NOMO-1 treated with DMSO at 0.1 percent for 48 hours (cell line): ENCODE data around the gene NOXA1.
"Not testable (repeated sequence)": the region's sequence is repeated elsewhere in the genome, so short reads cannot be mapped to it uniquely, and the experiment has no call there.

Experiments
- DNase-seq: peaks from one replicate; lab custom pipeline; 2025; ENCODE audit not compliant: unreplicated experiment; lab: John Stamatoyannopoulos, UW

NOXA1 gene

DNA sequence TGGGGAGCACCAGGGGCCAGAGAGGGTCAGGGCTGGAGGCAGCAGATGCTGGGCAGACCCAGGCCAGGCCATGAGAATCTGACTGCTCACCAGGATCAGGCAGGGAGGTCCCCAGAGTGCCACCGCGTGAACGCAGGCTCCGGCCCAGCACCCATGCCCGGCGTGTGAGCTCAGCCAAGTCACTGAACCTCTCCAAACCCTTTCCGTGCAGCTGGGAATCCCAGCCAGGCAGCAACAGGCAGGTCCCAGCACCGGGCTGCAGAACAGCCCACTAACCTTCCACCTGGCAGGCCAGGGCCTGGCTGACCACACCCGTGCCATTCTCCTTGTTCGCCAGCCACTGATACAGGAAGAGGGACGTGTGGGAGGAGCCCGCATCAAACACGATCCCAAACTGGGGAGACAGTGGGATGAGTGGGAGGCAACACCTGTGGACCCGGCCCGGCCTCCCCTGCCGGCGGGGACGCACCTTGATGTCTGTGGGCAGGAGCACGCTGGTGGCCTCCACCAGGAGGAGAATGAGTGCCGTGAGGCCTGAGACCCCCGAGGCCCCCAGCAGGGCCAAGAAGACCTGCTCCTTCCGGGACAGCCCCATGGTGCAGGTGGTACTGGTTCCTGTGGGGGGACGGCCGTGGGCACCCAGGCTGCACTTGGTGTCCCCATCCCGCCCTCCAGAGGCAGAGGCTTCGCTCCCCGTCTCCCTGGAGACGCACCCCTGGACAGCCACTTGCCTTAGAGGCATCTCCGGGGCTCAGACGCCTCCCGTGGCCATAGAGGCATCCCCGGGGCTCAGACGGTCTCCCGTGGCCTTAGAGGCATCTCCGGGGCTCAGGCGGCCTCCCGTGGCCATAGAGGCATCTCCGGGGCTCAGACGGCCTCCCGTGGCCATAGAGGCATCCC, 14.7 kb downstream of the NOXA1 start:
- no peak for DNase-seq

DNA sequence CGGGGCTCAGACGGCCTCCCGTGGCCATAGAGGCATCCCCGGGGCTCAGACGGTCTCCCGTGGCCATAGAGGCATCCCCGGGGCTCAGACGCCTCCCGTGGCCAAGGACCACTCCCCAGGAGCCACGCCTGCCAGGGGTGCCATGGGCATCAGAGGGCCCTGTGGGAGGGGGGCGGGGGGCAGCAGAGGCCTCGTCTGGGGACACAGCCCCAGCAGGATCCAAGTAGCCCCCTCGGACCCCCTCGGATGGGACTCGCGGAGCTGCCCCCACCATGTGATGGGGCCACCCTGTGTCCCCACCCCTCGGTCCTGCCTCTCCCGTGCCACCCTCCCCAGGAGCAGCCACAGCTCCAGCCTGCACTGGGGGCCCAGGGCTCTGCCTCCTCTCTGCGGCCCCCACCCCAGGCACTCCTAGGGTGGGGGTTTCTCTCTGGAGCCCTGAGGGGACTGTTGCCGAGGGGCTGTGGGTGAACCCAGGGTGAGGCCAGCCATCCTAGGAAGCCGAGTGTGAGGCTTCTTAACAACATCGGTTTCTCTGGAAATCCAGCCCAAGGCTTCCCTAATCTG, 15.5 kb downstream of the NOXA1 start:
- no peak for DNase-seq

DNA sequence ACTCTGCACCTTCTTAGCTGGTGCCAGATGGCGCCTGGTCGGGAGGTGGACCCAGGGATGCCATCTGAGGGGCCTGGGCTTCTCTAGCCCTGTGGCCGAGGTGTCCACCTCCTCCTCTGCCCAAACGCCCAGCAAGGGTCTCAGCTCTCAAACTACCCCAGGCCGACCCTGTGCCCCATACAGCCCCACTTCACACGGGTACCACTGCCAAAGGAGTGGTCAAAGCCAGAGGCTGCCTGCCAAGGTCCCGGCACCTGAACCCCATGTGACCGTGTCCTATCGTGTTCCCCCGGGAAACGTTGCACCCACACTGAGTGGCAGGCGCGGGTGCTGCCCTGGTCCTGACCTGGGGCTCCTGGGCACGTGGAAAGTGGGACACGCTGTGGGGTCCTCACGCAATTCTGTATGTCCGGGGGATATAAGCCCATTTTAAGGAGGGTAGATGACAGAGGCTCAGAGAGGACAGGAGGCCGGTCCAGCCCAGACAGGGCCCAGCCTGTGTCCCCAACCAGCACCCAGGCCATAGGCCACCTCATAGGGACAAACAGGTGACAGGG, 16.0 kb downstream of the NOXA1 start:
- DNase-seq, result no peak

DNA sequence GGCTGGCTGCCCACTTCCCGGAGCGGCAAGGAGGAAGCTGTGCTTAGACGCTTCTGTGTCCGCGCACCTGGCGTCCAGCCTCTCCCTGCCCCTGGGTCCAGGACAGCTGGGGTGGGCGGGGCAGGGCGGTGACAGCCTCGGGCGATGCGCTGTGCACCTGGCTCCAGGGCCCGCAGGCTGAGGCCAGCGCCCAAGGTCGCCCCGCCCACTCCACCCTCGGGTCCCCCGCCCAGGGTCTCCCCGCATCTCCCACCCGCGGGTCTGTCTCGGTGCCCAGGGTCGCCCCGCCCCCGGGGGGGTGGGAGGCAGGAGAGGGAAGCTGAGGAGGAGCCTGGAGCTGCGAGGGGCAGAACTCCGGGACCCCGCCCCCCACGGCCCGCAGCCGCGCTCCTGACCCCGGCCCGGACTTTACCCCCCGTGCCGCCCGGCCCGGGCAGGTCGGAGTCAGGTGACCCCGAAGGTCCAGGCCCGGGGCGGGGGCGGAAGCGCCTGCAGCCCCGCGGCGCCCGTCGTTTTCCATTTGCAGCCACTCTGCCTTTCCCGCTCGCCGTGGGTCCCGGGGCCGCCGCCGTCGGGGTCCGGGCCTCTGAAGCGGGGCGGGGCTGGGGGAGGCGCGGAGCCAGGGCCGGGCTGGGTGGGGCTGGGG, 18.2 kb downstream of the NOXA1 start, which contains the start of gene ENTPD8:
Gene ENTPD8, minus strand, starts transcription at position 69 of the 646 bp plus-strand sequence. CDS start 3,072 bp downstream, outside the sequence.
- peak; percentile 27 for DNase-seq

DNA sequence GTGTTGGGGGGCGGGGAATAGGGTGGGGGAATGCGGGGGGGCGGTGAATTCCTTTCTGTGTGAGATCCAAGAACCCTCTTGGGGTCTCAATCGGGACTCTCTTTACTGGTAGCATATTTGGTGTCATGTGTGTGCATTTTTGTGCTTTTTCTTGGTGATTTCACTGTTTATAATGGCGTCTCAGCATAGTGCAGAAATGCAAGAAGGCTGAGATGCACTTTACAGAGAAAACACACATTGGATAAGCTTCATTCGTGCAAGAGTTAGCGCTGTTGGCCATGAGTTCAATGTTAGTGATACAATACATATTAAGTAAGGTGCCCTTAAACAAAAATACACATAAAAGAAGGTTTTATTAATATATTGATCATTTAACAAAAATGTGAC, 18.7 kb downstream of the NOXA1 start:
- DNase-seq, result no peak

DNA sequence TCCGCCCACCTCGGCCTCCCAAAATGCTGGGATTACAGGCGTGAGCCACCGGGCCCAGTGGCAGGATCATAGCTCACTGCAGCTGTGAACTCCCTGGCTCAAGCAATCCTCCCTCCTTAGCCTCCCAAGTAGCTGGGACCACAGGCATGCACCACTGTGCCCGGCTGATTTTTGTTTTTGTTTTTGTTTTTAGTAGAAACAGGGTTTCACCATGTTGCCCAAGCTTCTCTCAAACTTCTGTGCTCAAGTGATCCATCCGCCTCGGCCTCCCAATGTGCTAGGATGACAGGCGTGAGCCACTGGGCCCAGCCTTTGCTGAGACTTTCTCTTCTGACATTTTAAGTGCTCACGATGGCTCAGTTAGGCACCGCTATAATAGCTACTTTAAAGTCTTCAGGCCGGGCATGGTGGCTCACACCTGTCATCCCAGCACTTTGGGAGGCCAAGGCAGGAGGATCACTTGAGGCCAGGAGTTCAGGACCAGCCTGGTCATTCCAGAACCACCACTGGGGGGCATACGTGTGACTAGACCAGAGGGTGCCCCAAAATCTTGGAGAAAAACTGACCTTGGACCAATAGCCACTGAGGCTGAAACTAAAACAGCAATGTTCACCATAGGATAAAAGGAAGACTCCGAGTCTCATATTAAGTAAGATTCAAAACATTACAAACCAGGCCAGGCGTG, 21.1 kb downstream of the NOXA1 start:
- DNase-seq, result no peak

DNA sequence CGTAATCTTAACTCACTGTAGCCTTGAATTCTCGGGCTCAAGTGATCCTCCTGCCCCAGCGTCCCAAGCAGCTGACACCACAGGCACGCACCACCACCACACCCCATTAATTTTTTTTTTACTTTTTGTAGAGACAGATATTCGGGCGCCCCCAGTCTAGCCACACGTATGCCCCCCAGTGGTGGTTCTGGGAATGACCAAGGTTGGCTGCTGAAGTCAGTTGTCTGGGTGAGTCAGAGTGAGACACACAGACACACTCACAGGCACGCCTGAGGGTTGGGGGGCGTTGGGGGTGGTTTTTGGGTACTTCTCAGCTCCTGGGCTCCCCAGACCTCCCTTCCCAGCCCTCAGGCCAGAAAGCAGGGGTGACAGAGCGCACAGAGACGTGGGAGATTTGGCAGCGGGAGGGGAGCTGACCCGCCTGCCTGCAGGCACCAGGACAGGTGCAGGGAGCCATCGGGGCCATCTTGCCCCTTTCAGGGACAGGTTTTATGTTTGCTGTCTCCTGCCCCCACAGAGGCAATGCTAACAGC, 22.1 kb downstream of the NOXA1 start:
- peak; percentile 77 for DNase-seq

DNA sequence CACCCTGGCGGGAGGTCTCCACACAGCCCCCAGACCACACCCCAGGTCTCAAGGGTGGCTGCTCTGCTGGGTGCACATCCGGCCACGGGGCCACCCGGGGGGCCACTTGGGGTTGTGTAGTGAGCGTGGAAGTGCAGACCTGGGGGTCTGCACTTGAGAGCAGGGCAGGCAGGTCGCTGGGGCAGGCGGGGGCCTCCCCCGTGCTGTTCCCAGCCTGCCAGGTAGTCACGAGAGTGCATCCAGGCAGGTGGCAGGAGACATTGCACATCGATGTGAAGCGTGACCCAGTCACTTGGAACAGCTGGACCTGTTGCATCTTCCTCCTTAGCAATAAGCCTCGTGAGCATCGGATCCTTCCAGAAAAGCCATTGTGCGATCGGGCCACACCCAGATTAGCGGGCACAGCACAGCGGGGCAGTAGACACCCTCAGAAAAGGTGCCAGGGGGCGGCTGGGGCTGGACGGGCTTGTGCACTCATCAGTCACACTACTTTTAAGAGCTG, 22.8 kb downstream of the NOXA1 start:
- DNase-seq, result no peak

DNA sequence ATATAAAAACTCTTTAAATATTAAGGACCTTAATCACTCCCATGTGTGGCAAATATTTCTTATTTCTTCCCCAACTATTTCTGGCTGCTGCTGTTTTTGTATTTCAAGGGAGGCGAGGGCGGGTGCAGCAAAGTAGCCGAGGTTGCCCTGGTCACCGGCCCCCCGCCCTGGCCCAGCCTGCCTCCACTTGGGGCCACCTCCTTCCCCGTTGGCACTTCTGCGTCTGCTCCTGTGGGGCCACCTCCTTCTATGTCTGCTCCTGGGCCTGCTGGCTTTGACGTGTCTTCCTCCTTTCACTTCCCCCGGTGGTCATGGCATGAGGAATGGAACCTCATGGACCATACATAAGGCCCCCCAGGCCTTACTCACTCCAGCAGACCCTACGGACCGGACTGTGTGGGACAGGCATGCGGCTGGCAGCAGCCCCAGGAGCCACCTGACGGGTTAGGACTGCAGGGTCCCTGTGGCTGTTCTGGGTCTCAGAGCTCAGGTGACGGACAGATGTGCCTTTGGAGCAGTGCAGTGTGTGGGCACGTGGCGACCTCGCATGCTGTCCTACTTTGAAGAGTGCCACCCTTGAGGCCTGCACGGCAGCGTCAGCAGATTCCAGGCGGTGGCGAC, 23.8 kb downstream of the NOXA1 start:
- peak; percentile 85 for DNase-seq

DNA sequence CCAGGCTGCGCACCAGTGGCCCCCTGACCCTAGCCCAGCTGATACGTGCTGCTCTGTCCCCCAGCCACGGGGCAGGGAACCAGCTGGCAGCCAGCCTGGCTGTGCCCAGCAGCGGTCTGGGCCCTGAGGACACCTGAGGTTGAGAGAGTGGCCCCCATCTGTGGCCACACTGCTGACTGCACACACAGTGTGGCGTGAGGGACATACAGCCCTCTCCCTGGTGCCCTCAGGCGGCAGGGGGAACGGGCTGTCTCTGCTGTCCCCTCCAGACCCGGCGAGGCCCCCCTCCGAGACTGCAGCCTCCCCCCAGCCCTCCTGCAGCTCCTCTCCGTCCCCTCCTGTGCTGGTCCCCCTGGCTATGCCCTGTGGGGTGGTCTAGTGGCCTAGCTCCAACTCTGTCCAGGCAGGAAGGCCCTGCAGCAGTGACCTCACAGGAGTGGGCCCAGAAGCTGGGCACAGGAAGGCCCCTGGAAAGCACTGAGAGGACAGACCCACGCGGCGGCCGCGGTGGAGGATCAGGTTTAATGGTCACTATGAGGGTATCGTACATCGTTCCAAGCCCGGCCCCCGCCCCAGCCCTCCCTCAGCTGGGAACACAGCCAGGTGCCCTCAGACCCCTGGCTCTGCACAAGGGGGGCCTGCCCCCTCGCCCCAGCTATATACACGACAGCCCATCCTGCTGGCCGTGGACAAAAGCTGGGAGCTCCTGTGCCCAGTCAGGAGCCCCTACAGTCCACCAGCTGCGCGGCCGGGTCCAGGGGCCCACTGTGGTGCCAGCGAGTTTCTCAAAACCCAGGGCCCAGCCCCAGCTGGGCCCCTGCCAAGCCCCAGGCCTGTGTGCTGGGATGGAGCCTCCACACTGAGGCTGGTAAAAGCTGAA, 24.8 kb downstream of the NOXA1 start:
- no peak for DNase-seq

DNA sequence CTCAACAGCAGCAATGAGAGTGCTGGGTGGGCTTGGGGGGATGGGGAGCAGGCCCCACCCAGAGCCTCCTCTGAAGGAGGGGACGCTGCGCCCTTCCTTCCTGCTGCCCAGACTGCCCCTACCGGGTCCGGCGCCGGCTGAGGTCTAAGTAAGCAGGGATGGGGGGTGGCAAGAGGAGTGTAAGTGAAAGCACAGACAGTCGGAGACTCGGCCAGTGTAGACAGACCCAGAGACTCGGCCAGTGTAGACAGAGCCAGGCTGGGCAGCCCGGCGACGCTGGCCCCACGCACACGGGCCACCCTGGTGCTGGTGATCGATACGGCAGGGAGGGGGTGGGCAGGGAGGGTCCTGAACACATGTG, 25.4 kb downstream of the NOXA1 start:
- DNase-seq, result no peak

DNA sequence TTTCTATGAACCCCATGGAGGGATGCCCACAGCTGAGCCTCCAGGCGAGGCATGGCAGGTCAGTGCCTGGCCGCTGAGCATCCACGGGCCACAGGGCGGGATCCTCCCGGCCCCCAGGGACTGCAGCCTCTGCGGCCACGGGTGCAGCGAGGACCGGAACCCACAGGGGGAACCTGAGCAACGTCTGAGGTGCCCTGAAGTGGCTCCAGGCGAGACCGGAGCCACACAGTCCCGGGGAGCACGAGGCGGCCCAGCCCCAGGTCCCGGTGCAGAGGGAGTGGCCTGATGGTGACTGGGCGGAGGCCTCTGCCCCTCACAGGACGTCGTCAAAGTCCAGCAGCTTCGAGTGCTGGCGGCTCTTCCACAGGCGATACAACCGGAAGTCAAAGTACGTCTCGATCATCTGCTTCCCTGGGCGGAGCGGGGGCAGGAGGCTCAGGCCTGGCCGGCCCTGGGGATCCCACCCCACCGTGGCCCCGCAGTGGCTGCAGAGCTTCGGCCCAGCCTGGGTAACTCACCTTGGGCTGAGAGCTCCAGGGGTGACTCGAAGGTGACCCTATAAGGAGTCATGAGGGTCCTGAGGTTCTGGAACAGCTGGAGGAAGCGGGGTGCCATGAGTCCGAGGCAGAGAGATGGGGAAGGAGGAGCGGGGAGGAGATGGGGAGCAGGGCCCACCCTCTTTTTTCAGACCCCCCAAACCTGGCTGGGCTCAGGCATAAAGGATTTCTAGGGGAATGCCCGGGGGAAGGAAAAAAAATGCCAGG, 26.1 kb downstream of the NOXA1 start:
- no peak for DNase-seq

DNA sequence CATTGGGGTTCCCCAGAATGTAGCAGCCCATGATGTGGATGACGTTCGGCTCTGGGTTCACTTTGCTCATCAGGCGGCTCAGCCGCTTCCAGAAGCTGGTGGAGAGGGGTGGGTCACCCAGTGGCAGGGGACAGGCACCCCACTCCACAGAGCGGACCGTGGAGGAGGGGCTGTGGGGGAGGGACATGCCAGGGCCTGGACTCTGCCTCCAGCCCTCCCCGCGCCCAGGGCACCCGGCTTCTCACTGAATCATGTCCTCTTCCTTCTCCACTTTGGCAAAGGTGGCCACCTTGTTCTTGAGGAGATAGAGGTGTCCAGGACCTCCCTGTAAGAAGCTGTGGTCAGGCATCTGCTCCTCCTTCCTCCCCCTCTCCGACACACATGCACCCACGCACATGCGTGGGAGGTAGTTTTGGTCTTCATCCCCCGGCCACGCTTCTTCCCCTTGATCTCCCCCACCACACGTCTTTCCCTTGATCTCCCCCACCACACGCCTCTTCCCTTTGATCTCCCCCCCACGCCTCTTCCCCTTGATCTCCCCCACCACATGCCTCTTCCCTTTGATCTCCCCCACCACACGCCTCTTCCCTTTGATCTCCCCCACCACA, 26.8 kb downstream of the NOXA1 start:
- no peak for DNase-seq

DNA sequence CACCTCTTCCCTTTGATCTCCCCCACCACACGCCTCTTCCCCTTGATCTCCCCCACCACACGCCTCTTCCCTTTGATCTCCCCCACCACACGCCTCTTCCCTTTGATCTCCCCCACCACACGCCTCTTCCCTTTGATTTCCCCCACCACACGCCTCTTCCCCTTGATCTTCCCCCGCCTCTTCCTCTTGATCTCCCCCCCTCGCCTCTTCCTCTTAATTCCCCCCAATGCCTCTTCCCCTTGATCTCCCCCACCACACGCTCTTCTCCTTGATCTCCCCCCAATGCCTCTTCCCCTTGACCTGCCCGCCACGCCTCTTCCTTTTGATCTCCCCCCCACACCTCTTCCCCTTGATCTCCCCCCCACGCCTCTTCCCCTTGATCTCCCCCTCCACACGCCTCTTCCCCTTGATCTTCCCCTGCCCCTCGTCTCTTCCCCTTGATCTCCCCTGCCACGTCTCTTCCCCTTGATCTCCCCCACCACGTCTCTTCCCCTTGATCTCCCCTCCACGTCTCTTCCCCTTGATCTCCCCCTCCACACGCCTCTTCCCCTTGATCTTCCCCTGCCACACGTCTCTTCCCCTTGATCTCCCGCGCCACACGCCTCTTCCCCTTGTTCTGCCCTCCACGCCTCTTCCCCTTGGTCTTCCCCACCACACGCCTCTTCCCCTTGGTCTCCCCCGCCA, 27.5 kb downstream of the NOXA1 start:
- peak; percentile 35 for DNase-seq

DNA sequence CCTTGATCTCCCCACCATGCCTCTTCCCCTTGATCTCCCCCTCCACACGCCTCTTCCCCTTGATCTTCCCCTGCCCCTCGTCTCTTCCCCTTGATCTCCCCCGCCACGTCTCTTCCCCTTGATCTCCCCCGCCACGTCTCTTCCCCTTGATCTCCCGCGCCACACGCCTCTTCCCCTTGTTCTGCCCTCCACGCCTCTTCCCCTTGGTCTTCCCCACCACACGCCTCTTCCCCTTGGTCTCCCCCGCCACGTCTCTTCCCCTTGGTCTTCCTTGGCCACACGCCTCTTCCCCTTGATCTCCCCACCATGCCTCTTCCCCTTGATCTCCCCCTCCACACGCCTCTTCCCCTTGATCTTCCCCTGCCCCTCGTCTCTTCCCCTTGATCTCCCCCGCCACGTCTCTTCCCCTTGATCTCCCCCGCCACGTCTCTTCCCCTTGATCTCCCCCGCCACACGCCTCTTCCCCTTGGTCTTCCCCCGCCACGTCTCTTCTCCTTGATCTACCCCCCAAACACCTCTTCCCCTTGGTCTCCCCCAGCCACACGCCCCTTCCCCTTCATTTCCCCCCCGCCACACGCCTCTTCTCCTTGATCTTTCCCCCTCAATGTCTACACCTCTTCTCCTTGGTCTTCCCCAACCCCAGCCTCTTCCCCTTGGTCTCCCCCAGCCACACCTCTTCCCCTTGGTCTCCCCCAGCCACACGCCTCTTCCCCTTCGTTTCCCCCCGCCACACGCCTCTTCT, 28.2 kb downstream of the NOXA1 start:
- not testable (repeated sequence) for DNase-seq

DNA sequence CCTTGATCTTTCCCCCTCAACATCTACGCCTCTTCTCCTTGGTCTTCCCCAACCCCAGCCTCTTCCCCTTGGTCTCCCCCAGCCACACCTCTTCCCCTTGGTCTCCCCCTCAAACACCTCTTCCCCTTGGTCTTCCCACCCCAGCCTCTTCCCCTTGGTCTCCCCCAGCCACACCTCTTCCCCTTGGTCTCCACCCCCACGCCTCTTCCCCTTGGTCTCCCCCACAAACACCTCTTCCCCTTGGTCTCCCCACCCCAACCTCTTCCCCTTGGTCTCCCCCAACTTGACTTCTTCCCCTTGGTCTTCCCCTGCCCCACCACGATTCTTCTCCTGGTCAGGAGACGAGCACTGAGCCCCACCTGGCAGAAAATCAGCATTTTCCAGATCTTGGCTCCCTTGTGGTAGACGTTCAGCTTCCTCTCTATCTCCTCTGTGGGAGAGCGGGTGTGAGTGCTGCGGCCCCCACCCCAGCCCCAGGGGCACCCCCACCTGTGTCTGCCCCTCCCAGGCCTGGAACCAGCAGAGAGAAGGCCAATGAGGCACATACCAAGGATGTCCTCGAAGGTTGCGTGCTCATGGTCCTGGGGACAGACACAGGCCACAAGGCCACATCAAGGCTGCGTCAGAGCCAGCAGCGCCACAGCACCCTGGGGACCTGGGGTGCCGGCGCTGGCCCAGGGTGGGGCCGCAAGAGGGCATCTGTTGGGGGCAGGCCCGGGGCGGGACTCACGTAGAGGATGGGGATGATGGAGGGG, 29.0 kb downstream of the NOXA1 start:
- no peak for DNase-seq
